DOHH2 (cell line): ENCODE data around the gene SLC44A1.

Experiments
- CTCF ChIP-seq: fragments of 200-600 bp; sonication (generic); IDR thresholded peaks from one replicate; pipeline ENCODE4 v1.5.1; 2014; ENCODE audit warnings: antibody characterized with exemption, mild to moderate bottlenecking, low read depth, low read length; ENCODE audit not compliant: poor library complexity, severe bottlenecking
- EZH2phosphoT487 ChIP-seq: fragments of 200-600 bp; sonication (generic); IDR thresholded peaks from 2 replicates; pipeline ENCODE4 v1.6.1; 2017; ENCODE audit warnings: borderline replicate concordance, mild to moderate bottlenecking, antibody characterized with exemption, low read length, moderate library complexity, mixed read lengths

GRCh38 chr9:105206496-105206820 lies 38.0 kb upstream of the SLC44A1 start:
- no peak for TF ChIP-seq CTCF
- no peak for TF ChIP-seq EZH2phosphoT487
